Stimulated activated CD4-positive, alpha-beta T cell treated with anti-CD3 and anti-CD28 coated beads, Interleukin-4, amount 100 ng/mL, for 24 hours (primary cell): ENCODE measurements around the gene CHI3L2.

Experiments
- DNase-seq: peaks from one replicate; pipeline ENCODE4 v3.0.0-alpha.2; 2020

Gene CHI3L2, protein sequence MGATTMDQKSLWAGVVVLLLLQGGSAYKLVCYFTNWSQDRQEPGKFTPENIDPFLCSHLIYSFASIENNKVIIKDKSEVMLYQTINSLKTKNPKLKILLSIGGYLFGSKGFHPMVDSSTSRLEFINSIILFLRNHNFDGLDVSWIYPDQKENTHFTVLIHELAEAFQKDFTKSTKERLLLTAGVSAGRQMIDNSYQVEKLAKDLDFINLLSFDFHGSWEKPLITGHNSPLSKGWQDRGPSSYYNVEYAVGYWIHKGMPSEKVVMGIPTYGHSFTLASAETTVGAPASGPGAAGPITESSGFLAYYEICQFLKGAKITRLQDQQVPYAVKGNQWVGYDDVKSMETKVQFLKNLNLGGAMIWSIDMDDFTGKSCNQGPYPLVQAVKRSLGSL

DNA sequence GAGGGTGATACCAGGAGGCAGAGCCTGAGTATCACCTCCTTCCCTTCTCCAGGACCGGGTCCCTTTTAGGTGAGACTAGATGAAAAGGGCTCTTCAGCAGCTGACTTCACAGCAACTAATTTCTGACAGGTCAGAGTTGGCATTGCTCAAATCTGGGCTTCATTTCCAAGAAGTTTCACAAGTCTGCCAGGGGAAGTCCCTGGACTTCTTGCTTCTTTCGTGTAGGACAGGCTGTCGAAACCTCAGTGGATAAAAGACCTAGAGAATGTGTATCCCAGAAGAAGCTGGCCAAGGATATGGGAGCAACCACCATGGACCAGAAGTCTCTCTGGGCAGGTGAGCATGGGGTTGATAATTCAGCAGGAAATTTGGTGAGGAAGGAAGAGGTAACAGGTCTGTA lies at the start of gene CHI3L2:
TSS of gene CHI3L2 (plus strand) at position 280 of the 400 bp plus-strand sequence. CDS start at position 297, 17 bp downstream.
- DNase-seq = no peak

DNA sequence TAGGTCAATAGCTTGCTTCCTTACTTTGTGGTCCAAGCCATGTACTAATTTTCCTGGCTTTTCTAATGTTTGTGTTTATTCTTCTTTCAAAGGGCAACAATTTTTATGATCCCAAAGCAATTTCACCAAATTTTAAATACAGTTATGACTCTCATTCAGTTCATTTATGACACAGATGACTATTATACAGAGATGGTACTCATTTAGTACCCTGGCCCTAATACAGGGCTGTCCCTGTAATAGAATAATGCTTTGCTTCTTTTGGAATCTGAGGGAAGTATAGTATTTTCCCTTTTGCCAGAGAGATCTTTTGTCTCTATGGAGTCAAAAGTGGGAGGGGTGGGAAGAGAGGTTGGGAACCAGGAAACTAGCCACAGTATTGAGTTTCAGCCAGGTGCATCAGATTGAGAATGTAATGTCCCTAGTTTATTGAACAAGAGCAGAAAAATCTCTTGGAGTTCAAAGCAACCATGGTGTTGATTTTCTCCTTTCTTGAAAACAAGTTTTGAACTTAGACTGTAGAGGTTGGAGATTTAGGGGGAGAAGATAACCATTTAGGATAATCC lies 47.5 kb upstream of the CHI3L2 start:
- no peak for DNase-seq

DNA sequence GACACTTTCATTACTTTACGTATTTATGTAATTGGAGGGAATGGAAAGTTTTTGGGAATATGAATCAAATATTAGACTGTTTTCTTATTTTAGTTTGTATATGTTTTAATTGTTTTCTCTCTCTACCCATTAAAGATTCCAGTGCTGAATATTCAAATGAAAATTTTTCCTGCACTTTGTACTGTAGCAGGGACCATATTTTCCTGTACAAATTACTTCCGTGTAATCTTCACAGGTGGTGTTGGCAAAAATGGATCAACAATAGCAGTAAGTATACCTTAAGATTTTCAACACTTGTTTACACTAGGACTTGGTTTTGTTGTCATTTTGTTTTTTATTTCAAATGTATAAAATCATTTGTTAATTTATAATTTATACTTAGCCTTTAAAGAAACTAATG lies 45.5 kb upstream of the CHI3L2 start:
- DNase-seq = no peak

DNA sequence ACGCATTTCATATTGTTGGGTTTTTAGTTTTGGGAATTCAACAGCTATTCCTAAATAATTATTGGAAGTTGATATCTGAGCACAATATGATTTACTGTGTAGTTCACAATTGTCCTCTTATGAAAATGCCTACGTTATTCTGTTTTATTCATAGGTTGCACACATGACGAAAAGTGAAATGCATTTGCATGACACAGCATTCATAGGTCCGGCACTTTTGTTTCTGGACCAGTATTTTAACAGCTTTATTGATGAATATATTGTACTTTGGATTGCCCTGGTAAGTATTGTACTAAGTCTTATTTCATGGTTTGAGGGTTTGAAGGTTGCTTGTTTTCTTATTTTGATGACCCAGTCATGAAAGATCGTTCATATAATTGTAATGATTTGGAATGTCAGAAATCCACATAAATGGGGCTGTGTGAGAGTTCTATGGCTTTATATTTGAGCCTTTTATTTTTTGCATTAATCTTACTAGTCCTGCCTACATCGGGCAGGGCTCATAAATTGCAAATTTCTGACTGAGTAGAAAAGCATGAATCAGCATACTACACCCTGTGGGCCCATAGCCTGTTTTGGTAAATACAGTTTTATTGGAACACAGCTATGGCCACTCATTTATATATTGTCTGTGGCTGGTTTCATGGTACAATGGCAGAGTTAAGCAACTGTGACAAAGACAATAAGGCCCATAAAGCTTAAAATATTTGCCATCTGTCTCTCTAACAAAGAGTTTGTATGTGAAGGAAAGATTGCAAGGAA lies 44.0 kb upstream of the CHI3L2 start:
- no peak for DNase-seq

DNA sequence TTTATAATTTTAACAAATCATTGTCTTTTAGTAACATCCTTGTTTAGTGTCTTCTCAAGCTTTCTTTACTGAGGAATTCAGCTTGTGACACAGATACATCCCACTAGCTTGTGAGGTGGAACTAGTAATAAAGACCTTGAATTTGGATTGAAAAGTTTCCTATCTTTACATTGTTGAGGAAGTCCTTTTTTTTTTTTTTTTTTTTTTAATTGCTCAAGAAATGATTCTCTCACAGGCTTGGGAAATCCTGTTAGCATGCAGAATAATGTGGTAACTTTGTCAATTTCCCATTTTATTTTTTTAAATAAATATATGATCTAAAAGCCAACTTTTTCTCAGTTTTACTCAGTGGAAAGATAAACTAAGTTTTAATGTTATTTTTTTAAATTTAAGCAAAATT lies 42.9 kb upstream of the CHI3L2 start:
- DNase-seq = no peak

DNA sequence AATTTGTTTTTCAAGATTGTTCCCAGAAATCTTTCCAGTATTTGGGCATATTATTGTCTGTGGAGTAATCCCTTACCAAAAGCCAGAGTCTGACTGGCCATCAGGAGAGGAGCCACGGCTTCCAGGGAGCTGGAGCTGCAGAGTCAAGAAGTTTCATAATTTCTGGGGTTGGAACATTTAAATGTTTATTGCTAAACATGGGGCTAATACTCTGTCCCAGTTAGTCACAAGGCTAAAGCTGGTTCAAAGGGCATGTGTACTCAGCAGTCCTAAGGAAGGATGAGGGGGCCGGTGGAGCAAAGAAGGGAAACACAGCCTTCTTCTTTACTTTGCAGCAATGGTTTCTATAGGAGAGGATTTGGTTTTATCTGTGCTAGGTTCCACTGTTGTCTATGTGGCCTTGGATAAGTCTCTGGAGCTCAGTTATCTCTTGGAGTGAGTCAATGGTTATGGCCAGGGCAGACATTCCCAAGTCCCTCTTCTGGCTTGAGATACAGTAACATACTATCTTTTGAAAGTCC lies 36.5 kb upstream of the CHI3L2 start:
- DNase-seq = no peak

DNA sequence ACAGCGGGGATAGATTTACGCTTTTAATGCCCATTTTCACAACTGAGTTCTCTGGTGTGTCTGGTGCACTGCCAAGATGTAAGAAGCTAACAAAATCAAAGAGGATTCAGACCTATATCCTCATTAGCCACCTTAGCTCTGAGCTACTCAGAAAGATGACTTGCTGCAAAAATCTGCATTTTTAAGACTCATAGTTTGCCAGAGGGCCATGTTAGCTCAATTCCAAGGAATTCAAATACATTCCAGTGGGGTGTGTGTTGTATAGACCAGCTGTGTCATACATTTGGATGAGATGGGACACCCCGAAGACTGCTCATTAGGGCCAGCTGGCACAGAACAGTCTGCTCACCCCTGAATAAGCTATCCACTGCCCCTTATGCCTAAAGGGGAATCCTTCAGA lies 36.0 kb upstream of the CHI3L2 start:
- no peak for DNase-seq

DNA sequence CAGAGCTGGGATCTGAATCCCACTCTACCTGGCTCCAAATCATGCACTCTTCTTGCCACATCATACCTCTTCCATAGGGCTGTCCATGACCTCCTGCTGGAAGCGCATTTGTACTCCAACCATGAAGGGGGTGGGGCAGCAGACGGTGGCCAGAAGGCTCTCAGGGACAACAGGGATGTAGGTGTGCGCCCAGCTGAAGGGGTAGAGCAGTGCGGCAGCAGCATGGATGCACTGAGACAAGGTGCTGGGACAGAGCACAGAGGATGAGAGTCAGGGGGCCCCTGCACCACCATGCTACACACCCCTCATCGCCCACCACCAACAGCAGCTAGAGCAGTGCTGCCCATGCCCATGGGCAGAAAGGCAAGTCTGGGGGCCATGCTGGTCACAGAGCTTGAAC lies 35.4 kb upstream of the CHI3L2 start:
- DNase-seq = no peak

DNA sequence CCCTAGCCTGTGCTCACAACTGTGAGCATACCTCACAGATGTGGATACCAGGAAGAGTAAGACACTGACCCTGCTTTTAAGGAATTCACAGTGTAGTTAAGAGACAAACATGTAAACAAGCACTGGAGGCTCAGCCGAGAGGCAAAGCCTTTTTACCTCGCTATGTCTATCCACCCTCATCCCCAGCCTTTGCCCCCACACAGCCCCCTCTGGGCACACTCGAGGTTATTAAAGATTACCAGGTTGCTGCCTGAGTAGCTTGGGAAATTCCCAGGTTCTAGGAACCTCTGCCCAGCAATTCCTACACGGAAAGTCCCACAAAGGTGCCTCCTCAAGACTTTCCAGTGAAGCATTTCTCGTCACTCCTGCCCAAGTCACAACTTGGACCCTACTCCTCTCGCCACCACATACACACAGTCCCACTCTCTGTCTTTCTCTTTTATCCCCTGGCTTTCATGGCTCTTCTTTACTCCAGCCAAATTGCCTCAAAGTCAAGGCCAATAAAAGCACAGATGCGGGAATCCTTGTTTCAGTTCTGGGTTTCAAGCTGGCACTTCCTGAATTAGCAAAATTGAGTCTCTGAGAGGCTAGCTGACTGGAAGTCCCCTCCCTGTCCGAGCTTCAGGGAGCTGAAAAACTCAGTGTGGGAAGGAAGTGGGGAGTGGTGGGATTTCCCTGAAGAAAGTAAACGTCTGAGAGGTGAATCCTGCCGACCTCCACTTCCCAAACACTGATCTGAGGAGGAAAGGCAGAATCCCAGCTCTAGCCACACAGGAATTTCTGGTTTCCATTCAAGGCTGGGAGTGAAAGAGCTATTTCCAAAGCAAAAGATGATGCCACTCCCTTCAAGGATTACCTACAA lies 34.6 kb upstream of the CHI3L2 start:
- no peak for DNase-seq

DNA sequence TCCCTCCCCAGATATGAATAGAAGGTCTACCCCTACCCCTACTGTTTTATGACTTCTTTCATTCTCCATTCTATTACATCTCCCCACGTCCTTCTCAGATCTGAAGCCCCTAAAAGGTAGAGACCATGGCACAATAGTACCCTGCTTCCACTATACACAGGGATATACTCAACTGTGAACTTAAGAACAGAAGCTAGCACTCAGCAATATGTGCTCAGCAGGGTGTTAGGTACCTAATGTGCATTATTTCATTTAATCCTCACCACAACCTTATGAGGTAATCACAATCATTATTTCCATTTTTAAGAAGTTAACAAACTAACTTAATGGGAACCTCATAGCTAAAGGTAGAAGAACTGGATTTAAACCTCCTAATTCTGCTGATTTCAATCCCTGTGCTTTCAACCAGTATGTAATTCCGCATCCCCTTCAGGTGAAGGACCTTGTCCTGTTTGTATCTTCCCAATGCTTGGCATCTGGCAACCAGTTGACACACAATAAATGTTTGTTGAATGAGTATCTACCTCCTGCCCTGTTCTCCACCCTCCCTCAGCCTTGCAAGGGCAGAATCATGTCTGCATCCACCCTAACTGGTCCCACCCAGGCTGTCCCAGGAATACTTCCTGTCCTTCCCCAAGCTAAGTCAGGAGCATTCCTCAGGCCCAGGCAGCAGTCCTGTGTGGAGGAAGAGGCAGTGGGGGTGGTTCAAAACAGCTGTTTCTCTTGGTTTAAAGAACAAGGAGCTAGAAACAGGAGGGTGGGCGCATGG lies 33.6 kb upstream of the CHI3L2 start:
- DNase-seq = no peak

DNA sequence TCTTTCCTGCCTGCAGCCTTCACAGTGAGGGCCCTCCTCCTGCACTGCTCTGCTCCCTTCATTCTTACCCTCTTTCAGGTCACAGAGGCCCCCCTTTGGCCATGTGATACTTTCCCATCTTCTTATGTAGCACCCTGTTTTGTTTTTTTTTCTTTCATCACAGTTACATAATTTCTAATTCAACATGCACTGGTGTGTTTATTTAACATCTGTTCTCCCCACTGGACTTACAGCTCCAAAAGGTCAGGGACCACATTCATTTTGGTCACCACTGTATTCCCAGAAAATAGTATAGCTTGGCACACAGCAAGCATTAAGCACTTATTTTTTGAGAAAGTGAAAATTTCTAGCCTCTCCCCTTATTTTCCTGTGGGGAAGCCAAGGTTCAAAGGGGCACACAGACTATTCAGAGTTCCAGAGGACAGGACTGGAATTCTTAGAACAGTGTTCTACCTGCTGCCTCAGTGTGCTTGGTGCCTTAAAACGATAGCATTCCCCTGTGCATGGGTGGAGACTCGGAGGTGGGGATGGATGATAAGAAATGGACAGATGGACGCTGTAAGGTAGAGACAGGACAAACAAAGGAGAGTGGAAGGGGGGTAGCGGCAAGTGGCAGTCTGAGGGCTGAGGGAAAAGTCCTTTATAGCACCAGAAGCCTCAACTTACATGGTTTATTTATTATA lies 32.4 kb upstream of the CHI3L2 start:
- DNase-seq = no peak

DNA sequence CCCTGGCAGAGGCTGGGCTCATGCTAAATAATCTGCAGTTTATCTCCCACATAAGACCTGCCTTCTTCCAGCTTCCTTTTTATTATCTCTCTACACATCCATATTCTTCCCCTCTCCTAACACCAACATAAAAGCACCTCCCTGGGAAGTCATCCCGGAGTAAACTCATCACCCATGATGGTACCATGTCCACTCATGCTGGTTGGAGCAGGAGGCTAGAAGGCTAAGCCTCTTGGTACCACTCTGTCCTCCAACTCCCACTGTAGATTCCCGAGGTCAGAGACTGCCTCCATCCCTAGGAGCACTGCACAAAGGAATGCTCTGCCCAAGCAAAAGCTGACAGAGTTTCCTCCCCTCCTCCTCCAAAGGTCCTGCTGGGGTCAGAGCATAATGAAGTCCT lies 31.3 kb upstream of the CHI3L2 start:
- DNase-seq = no peak

DNA sequence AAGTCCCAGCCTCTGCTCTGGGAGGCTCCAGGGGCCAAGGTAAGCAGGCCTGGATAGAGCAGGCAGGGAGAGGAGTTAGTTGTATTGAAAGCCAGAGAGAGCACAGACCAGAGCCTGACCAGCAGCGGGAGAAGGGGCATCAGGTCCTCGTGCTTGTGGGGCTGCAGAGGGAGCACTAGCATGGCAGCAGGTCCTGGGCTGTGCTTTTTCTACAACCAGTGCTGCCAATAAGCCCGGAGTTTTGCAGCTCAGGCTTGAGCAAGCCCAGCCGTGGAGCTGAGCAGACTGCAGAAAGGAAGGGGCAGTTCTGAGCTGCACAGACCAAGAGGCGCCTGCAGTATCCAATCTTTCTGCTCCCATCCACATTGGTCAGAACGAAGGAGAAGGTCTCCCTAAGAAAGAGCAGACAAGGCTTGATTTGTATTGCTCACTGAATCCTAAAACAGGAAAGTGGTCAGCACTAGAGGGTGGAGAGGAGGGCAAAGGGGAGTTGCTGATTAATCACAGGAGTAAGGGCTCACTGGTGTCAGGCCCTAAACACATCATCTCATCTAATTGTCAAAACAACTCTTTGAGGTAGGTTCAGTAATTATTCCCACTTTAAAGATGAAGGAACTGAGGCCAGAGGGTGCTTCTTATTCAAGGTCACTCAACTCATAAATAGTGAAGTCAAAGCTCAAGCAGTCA lies 29.8 kb upstream of the CHI3L2 start:
- DNase-seq = peak; percentile 74

DNA sequence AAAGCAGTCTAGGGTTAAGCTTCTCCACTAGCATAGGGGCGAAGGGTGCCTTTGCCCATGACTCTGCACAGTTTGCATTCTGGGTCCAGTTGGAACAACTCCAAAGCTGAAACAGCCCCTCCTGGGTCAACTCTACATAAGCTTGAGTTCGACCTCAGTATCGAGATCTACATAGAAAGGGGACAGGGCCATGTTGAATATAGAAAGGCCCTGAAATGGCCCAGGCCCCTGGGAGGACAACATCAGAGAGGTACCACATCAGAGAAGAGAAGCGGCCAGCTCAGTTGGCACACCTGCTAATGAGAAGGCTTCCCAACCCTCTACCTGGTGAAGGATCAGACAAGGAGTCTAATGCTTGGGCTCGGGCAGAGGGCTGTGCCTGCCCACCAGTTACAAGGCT lies 28.7 kb upstream of the CHI3L2 start:
- DNase-seq = no peak

DNA sequence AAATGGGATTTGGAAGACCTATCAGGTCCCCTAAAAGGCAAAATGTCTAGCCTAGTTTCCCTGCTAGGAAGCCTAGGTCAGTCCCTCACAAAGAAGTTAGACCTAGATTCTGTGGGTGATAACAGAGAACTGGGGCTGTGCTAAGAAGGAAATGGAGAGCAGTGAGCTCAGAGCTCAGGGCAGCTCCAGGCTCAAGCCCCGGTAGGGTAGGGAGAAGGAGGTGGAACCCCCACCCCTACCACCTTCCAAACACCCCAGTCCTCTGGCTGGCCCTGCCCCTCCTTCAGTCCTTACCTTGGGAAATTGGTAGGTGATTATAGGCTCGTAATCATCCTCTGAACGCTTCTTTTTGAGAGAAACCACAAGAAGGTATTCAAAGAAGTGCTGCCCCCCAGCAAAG lies 28.2 kb upstream of the CHI3L2 start:
- no peak for DNase-seq

DNA sequence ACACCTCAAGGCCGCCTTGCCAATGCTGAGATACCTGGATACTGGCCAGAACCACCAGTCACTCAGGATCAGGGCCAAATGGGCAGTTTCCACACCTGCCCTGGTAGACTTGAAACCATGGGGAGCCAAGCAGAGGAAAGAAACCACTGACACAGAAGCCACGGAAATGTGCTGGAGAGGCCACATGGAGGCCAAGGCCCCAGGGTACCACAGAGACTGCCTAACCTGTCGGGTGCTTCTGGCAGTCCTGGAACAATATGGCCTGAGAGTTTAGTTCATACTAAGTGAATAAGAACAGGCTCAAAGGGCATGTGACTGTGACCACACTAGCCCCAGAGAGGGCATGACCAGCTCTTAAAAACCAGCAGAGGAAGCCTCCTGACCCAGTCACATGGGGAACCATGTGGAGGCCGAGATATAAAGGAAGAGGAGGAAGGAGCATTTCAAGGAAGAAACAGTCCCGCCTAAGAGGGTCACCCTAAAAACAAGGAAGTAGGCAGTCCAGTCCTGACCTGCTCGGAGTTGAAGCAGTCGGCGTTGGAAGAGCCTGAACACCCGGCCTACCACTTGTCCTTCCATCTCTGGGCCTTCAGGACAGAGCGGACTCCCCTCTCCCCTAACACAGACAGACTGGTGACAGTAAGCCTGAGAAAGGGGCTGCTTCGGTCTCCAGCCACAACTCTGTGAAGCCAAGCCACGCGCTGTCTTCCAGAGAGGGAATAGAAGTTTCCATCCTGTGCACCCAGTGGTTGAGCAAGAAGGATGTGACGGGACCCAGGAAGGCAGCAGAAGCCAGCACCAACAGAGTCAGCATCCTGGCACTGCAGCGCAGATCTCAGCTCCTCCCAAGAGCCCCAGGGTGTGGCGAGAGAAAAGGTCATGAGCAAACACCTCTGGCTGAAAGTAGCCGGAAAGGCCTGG lies 27.4 kb upstream of the CHI3L2 start, which contains the start of gene DENND2D:
TSS of gene DENND2D (minus strand) at position 766 of the 921 bp plus-strand sequence. CDS start at position 579, 187 bp downstream.
- DNase-seq = peak; percentile 71

DNA sequence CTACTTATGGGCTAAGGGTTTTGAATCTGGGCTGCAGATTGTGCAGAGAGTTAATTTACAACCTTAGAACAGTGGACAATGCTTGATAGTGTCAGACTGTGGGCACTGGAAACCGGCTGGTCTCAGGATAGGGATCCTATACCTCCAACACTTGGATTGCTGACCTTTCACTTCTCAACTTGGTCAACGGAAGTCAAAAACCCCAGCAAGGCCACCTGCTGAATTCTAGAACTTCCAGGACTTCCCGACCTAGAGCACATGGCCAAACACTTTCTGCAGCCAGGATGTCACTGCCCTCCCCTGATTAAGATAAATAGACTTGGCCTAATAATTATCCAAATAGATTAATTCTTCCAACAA lies 26.7 kb upstream of the CHI3L2 start:
- no peak for DNase-seq

DNA sequence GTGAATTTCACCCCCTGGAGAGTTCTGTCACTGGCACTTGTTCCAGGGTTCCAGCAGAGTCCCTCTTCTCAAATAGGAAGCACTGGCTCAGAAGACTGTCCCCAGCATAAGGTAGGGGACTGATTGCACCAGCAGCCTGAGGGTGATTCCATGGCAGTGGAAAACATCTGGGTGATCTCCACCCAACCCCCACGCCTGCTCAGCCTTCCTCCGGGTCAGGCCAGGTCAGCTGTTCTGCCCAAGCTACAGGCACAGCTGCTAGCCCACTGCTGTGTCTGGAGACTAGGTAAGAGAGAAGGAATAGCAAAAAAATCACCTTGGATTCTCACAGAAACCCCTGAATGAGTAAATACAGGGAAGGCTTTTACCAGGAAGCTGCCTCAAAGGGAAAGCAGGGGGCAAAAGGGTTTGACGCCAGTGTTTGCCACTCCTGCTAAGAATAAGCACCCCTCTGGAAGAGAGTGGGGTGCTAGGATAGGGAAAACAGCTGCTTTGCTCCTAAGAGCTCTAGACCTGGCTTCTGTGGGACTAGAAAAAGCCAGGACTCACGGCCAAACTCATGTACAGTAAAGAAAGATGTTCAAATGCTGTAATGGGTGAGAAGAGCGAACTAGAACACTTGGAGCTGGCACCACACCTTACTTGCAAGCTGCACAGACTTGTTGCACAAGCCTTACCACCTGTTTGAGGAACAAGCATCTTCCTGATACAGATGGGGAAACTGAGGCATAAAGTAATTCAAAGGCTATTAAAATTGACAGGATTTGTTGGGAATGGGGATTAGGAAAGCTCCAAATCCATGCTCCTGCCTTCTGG lies 26.0 kb upstream of the CHI3L2 start:
- no peak for DNase-seq

DNA sequence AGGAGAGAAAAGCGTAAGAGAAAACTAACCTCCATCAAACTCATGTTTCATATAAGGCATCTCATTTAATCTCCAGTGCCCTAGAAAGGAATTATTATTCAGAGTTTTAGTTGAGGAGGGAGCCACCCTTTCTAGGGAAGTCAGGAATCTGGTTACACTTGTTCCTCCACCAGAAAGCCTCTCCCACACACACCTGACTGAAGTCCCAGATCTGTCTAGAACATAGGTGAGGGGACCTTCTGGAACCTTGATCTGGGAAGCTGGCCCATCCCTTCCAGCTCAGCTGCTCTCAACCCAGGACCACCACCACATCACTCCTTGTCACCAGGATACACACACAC lies 25.2 kb upstream of the CHI3L2 start:
- no peak for DNase-seq
